ENCODE results near the gene ZNF654.

Gene ZNF654

GRCh38 chr3:88149101-88149508, 90.0 kb downstream of the ZNF654 start:
- DNase-seq (ENCODE audit: insufficient read length, low spot score) (no peak), FAIRE-seq (no peak)
- no peak for TF ChIP-seq CTCF (IDR thresholded peaks at IDR 0.05; ENCODE audit: insufficient read depth, missing control alignments)

GRCh38 chr3:88149509-88150362, 90.7 kb downstream of the ZNF654 start, which contains the start of gene C3orf38:
TSS of gene C3orf38 (plus strand) at chr3:88149959. CDS start at chr3:88150053, 94 bp downstream.
- FAIRE-seq (no peak), DNase-seq (ENCODE audit: insufficient read length, low spot score) (peak; percentile 47)
- no peak for TF ChIP-seq CTCF (IDR thresholded peaks at IDR 0.05; ENCODE audit: insufficient read depth, missing control alignments)

GRCh38 chr3:88150371-88150770, 91.3 kb downstream of the ZNF654 start:
- FAIRE-seq (no peak), DNase-seq (ENCODE audit: insufficient read length, low spot score) (no peak)
- TF ChIP-seq CTCF (IDR thresholded peaks at IDR 0.05; ENCODE audit: insufficient read depth, missing control alignments): no peak

GRCh38 chr3:88150806-88151205, 91.8 kb downstream of the ZNF654 start:
- DNase-seq (ENCODE audit: insufficient read length, low spot score): no peak
- TF ChIP-seq CTCF (IDR thresholded peaks at IDR 0.05; ENCODE audit: insufficient read depth, missing control alignments): no peak
- FAIRE-seq: no peak

- no peak for DNase-seq (ENCODE audit: insufficient read length, low spot score)
- TF ChIP-seq CTCF (IDR thresholded peaks at IDR 0.05; ENCODE audit: insufficient read depth, missing control alignments): no peak
- FAIRE-seq: no peak
These were observed 92.3 kb downstream of the ZNF654 start for GRCh38 chr3:88151358-88151757.

GRCh38 chr3:88152841-88153240, 93.8 kb downstream of the ZNF654 start:
- FAIRE-seq (no peak), DNase-seq (ENCODE audit: insufficient read length, low spot score) (no peak)
- no peak for TF ChIP-seq CTCF (IDR thresholded peaks at IDR 0.05; ENCODE audit: insufficient read depth, missing control alignments)

- TF ChIP-seq CTCF (IDR thresholded peaks at IDR 0.05; ENCODE audit: insufficient read depth, missing control alignments): no peak
- DNase-seq (ENCODE audit: insufficient read length, low spot score): no peak
- FAIRE-seq: no peak
These were observed 107.4 kb downstream of the ZNF654 start for GRCh38 chr3:88166419-88166971.
